IMR-90 (cell line): ENCODE measurements around the gene GAMT.

Experiments used
- BHLHE40 ChIP-seq: fragments of 150-350 bp; IDR thresholded peaks from 2 replicates; pipeline ENCODE4 v1.6.1; 2016; ENCODE audit warnings: mild to moderate bottlenecking, low read depth, low read length
- CEBPB ChIP-seq: IDR thresholded peaks from 2 replicates; pipeline ENCODE4 v1.6.1; 2012; ENCODE audit warnings: low read depth, low read length, improper control_type of control experiment
- CHD1 ChIP-seq: IDR thresholded peaks from 2 replicates; pipeline ENCODE4 v1.6.1; 2012; ENCODE audit warnings: low read depth, low read length, improper control_type of control experiment
- CTCF ChIP-seq: conservative IDR thresholded peaks from 2 replicates; pipeline ENCODE4 v1.5.1; 2012; ENCODE audit warnings: mild to moderate bottlenecking, low read depth, low read length, improper control_type of control experiment
- ELK1 ChIP-seq: fragments of 150-350 bp; IDR thresholded peaks from 2 replicates; pipeline ENCODE4 v1.6.1; 2016; ENCODE audit warnings: low read depth, mild to moderate bottlenecking, low read length, moderate library complexity, borderline replicate concordance
- MAFK ChIP-seq: IDR thresholded peaks from 2 replicates; pipeline ENCODE4 v1.6.1; 2012; ENCODE audit warnings: low read depth, low read length, improper control_type of control experiment
- MAZ ChIP-seq: IDR thresholded peaks from 2 replicates; pipeline ENCODE4 v1.6.1; 2012; ENCODE audit warnings: low read depth, mild to moderate bottlenecking, low read length, improper control_type of control experiment, moderate library complexity, borderline replicate concordance
- MXI1 ChIP-seq: IDR thresholded peaks from 2 replicates; pipeline ENCODE4 v1.6.1; 2012; ENCODE audit warnings: low read depth, mild to moderate bottlenecking, low read length, moderate library complexity, borderline replicate concordance
- POLR2A ChIP-seq: IDR thresholded peaks from 2 replicates; pipeline ENCODE4 v1.6.1; 2012; ENCODE audit warnings: mild to moderate bottlenecking, low read depth, low read length
- RAD21 ChIP-seq: IDR thresholded peaks from 2 replicates; pipeline ENCODE4 v1.6.1; 2012; ENCODE audit warnings: low read length, improper control_type of control experiment
- RCOR1 ChIP-seq: IDR thresholded peaks from 2 replicates; pipeline ENCODE4 v1.6.1; 2012; ENCODE audit warnings: mild to moderate bottlenecking, low read length, improper control_type of control experiment; ENCODE audit not compliant: insufficient replicate concordance
- RFX5 ChIP-seq: IDR thresholded peaks from 2 replicates; pipeline ENCODE4 v1.8.0; 2012; ENCODE audit warnings: low read depth, mild to moderate bottlenecking, low read length, moderate library complexity
- SMC3 ChIP-seq: fragments of 150-350 bp; IDR thresholded peaks from 2 replicates; pipeline ENCODE4 v1.6.1; 2016; ENCODE audit warnings: low read depth, mild to moderate bottlenecking, antibody characterized with exemption, low read length, moderate library complexity
- USF2 ChIP-seq: fragments of 150-350 bp; IDR thresholded peaks from 2 replicates; pipeline ENCODE4 v1.6.1; 2017; ENCODE audit warnings: mild to moderate bottlenecking, antibody characterized with exemption, low read length, low read depth

GRCh38 chr19:1370579-1371361 lies 30.6 kb downstream of the GAMT start:
- TF ChIP-seq CTCF (no peak), CEBPB (no peak), RCOR1 (no peak), BHLHE40 (no peak), USF2 (no peak), POLR2A (no peak), RAD21 (no peak), ELK1 (no peak), MAFK (no peak), SMC3 (no peak), RFX5 (no peak), CHD1 (no peak), MAZ (no peak), MXI1 (no peak)
